GM12878 (cell line): Measurements from ENCODE around the gene MUL1. TPM values are rescaled to one million over a fixed set of nuclear protein-coding genes. Genes with fewer than 3 reads are reported as not detected.
A peak's percentile ranks its signal among the peaks of the same experiment; 100 is the strongest.

Source experiments
- BHLHE40 ChIP-seq, 2 experiments: fragments of 450-650 bp in 1 of 2; IDR thresholded peaks; 2 replicates each; pipeline ENCODE4 v1.6.1; 2011 to 2017; ENCODE audit warnings: low read depth in 2 of 2, borderline replicate concordance in 1 of 2, improper control_type of control experiment in 1 of 2, low read length in 1 of 2, mild to moderate bottlenecking in 1 of 2
- ESRRA ChIP-seq: IDR thresholded peaks from 2 replicates; pipeline ENCODE4 v1.6.1; 2012; ENCODE audit warnings: mild to moderate bottlenecking, low read length, improper control_type of control experiment
- IKZF1 ChIP-seq: fragments of 450-650 bp; conservative IDR thresholded peaks from 2 replicates; pipeline ENCODE4 v1.6.1; 2017; ENCODE audit warnings: antibody characterized with exemption, mild to moderate bottlenecking
- JUNB ChIP-seq: IDR thresholded peaks from 2 replicates; pipeline ENCODE4 v1.6.1; 2016; ENCODE audit warnings: antibody characterized with exemption, mild to moderate bottlenecking
- NFYA ChIP-seq: IDR thresholded peaks from 2 replicates; pipeline ENCODE4 v1.6.1; 2011; ENCODE audit warnings: low read depth, mild to moderate bottlenecking, low read length, improper control_type of control experiment, borderline replicate concordance
- NKRF ChIP-seq: fragments of 450-650 bp; conservative IDR thresholded peaks from 2 replicates; pipeline ENCODE4 v1.6.1; 2017; ENCODE audit warnings: mild to moderate bottlenecking, moderate library complexity
- NR2C1 ChIP-seq: fragments of 450-650 bp; IDR thresholded peaks from 2 replicates; pipeline ENCODE4 v1.6.1; 2017; ENCODE audit warnings: antibody characterized with exemption, mild to moderate bottlenecking, moderate library complexity
- POU2F2 ChIP-seq: IDR thresholded peaks from 3 replicates; pipeline ENCODE4 v1.6.1; 2011; ENCODE audit warnings: low read depth, mild to moderate bottlenecking, low read length, borderline replicate concordance
- RELA ChIP-seq: fragments of 450-650 bp; IDR thresholded peaks from 2 replicates; pipeline ENCODE4 v1.8.0; 2014; ENCODE audit warnings: borderline replicate concordance; ENCODE audit not compliant: partially characterized antibody
- SIN3A ChIP-seq: IDR thresholded peaks from 2 replicates; pipeline ENCODE4 v1.6.1; 2012; ENCODE audit warnings: low read depth, low read length, improper control_type of control experiment
- SMAD1 ChIP-seq: fragments of 450-650 bp; IDR thresholded peaks from 2 replicates; pipeline ENCODE4 v1.6.1; 2018; ENCODE audit warnings: mild to moderate bottlenecking, low read depth; ENCODE audit not compliant: partially characterized antibody
- ZNF217 ChIP-seq: fragments of 450-650 bp; IDR thresholded peaks from 2 replicates; pipeline ENCODE4 v1.6.1; 2017; ENCODE audit warnings: antibody characterized with exemption, mild to moderate bottlenecking
- polyA plus RNA-seq, 11 experiments: library from polyadenylated mRNA; depleted of rRNA in 4 of 11; unstranded in 6 of 11; stranded (reverse) in 5 of 11; fragments of >200 nt; fragmentation: Nextera tagmentation in 4 of 11; fragmentation: Illumina TruSeq in 1 of 11; extraction: Ambion mirVana in 4 of 11; extraction: Trizol in 1 of 11; gene quantifications; 1 replicate in 1 of 11; 2 replicates in 10 of 11; pipeline versions ENCODE4 v1.2.1 to v1.2.3, GENCODE V29; 2011 to 2016; ENCODE audit warnings: inconsistent platforms in 2 of 11, missing spikeins in 2 of 11, low read depth in 1 of 11
- total RNA-seq, 4 experiments: library from RNA; depleted of rRNA in 3 of 4; stranded (reverse); fragments of >200 nt in 3 of 4; fragmentation: Illumina TruSeq in 1 of 4; extraction: Trizol in 1 of 4; gene quantifications; 2 replicates each; pipeline versions ENCODE4 v1.2.1 to v1.2.3, GENCODE V29; 2013 to 2021
- TF ChIP-seq, protein P1 (sequence below): fragments of 450-650 bp; IDR thresholded peaks from 2 replicates; pipeline ENCODE4 v1.6.1; 2018; ENCODE audit warnings: mild to moderate bottlenecking, low read depth, moderate library complexity; ENCODE audit not compliant: partially characterized antibody
- TF ChIP-seq, protein P2 (sequence below): IDR thresholded peaks from 2 replicates; pipeline ENCODE4 v1.6.1; 2011; ENCODE audit warnings: borderline replicate concordance, low read depth, mild to moderate bottlenecking, moderate library complexity, mixed read lengths, low read length; ENCODE audit not compliant: insufficient read depth; ENCODE audit errors: extremely low read length
- TF ChIP-seq, protein P3 (sequence below): fragments of 150-350 bp; IDR thresholded peaks from 2 replicates; pipeline ENCODE4 v1.6.1; 2016; ENCODE audit warnings: low read depth, low read length
- TF ChIP-seq, protein P4 (sequence below): fragments of 450-650 bp; IDR thresholded peaks from 2 replicates; pipeline ENCODE4 v1.6.1; 2016; ENCODE audit warnings: mild to moderate bottlenecking

Gene MUL1
- total and polyA plus RNA-seq, 10 of the 15 experiments (the other 5 are each of a cell fraction or from before 2014, with no cell fraction given) = 4.9 to 27.0 (median 15.5) TPM

GRCh38 chr1:20507564-20508410, at the start of gene MUL1 (continued):
- TF ChIP-seq, protein P1, sequence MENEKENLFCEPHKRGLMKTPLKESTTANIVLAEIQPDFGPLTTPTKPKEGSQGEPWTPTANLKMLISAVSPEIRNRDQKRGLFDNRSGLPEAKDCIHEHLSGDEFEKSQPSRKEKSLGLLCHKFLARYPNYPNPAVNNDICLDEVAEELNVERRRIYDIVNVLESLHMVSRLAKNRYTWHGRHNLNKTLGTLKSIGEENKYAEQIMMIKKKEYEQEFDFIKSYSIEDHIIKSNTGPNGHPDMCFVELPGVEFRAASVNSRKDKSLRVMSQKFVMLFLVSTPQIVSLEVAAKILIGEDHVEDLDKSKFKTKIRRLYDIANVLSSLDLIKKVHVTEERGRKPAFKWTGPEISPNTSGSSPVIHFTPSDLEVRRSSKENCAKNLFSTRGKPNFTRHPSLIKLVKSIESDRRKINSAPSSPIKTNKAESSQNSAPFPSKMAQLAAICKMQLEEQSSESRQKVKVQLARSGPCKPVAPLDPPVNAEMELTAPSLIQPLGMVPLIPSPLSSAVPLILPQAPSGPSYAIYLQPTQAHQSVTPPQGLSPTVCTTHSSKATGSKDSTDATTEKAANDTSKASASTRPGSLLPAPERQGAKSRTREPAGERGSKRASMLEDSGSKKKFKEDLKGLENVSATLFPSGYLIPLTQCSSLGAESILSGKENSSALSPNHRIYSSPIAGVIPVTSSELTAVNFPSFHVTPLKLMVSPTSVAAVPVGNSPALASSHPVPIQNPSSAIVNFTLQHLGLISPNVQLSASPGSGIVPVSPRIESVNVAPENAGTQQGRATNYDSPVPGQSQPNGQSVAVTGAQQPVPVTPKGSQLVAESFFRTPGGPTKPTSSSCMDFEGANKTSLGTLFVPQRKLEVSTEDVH = peak; percentile 89
- no peak for TF ChIP-seq RELA
- TF ChIP-seq JUNB = no peak
- no peak for TF ChIP-seq NFYA
- TF ChIP-seq NKRF = peak; percentile 92; the same call in 1 of the 2 replicates
- TF ChIP-seq, protein P2, sequence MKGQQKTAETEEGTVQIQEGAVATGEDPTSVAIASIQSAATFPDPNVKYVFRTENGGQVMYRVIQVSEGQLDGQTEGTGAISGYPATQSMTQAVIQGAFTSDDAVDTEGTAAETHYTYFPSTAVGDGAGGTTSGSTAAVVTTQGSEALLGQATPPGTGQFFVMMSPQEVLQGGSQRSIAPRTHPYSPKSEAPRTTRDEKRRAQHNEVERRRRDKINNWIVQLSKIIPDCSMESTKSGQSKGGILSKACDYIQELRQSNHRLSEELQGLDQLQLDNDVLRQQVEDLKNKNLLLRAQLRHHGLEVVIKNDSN = no peak
- no peak; the same call in 2 of the 3 replicates for TF ChIP-seq POU2F2
- peak; percentile 89 for TF ChIP-seq NR2C1
- no peak for TF ChIP-seq ZNF217
- TF ChIP-seq ESRRA = 0 out of 2 replicates have a peak, but pooled peaks have one; percentile 12
- TF ChIP-seq SMAD1 = no peak
- peak; percentile 84 for TF ChIP-seq IKZF1
- TF ChIP-seq, protein P3, sequence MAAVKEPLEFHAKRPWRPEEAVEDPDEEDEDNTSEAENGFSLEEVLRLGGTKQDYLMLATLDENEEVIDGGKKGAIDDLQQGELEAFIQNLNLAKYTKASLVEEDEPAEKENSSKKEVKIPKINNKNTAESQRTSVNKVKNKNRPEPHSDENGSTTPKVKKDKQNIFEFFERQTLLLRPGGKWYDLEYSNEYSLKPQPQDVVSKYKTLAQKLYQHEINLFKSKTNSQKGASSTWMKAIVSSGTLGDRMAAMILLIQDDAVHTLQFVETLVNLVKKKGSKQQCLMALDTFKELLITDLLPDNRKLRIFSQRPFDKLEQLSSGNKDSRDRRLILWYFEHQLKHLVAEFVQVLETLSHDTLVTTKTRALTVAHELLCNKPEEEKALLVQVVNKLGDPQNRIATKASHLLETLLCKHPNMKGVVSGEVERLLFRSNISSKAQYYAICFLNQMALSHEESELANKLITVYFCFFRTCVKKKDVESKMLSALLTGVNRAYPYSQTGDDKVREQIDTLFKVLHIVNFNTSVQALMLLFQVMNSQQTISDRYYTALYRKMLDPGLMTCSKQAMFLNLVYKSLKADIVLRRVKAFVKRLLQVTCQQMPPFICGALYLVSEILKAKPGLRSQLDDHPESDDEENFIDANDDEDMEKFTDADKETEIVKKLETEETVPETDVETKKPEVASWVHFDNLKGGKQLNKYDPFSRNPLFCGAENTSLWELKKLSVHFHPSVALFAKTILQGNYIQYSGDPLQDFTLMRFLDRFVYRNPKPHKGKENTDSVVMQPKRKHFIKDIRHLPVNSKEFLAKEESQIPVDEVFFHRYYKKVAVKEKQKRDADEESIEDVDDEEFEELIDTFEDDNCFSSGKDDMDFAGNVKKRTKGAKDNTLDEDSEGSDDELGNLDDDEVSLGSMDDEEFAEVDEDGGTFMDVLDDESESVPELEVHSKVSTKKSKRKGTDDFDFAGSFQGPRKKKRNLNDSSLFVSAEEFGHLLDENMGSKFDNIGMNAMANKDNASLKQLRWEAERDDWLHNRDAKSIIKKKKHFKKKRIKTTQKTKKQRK = no peak
- TF ChIP-seq, protein P4, sequence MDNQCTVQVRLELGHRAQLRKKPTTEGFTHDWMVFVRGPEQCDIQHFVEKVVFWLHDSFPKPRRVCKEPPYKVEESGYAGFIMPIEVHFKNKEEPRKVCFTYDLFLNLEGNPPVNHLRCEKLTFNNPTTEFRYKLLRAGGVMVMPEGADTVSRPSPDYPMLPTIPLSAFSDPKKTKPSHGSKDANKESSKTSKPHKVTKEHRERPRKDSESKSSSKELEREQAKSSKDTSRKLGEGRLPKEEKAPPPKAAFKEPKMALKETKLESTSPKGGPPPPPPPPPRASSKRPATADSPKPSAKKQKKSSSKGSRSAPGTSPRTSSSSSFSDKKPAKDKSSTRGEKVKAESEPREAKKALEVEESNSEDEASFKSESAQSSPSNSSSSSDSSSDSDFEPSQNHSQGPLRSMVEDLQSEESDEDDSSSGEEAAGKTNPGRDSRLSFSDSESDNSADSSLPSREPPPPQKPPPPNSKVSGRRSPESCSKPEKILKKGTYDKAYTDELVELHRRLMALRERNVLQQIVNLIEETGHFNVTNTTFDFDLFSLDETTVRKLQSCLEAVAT = 0 out of 2 replicates have a peak, but pooled peaks have one; percentile 14
- TF ChIP-seq SIN3A = peak; percentile 93; the same call in 1 of the 2 replicates
- peak in 1 of 2 experiments; percentile 26; a peak in 1 of 4 replicates for TF ChIP-seq BHLHE40 (IDR thresholded peaks at IDR 0.05; ENCODE audit: borderline replicate concordance in 1 of 2, low read depth in 2 of 2, low read length in 1 of 2)
